GM23338 (cell line): Measurements from ENCODE around the gene ROCK2. TPM values are rescaled to one million over a fixed set of nuclear protein-coding genes. Genes with fewer than 3 reads are reported as not detected.

ENCODE experiments used
- ATAC-seq: fragments of 200-7000 bp; cut with Tn5 transposase; 3 replicates; pipeline ENCODE4 v1.9.1; 2020
- DNase-seq: peaks from one replicate; pipeline ENCODE4 v3.0.0-alpha.2; 2015; ENCODE audit warnings: low spot score
- H2AFZ ChIP-seq: fragments of 200-600 bp; sonication (generic); 2 replicates; pipeline ENCODE4 v1.8.0; 2016; ENCODE audit warnings: antibody characterized with exemption, mild to moderate bottlenecking, moderate library complexity
- H3F3A ChIP-seq: fragments of 200-600 bp; sonication (generic); replicated peaks from 2 replicates; pipeline ENCODE4 v1.8.0; 2017; ENCODE audit warnings: antibody characterized with exemption, mixed run types, low read depth
- H3K27ac ChIP-seq: fragments of 200-600 bp; sonication (generic); 2 replicates; pipeline ENCODE4 v1.6.1; 2016; ENCODE audit warnings: low read depth
- H3K27me3 ChIP-seq: fragments of 200-600 bp; sonication (generic); 2 replicates; pipeline ENCODE4 v1.8.0; 2016; ENCODE audit warnings: mild to moderate bottlenecking, mixed run types, moderate library complexity; ENCODE audit not compliant: insufficient read depth
- H3K36me3 ChIP-seq: fragments of 200-600 bp; sonication (generic); 2 replicates; pipeline ENCODE4 v1.8.0; 2016; ENCODE audit warnings: mild to moderate bottlenecking; ENCODE audit not compliant: insufficient read depth
- H3K4me1 ChIP-seq: fragments of 200-600 bp; sonication (generic); 2 replicates; pipeline ENCODE4 v1.8.0; 2016; ENCODE audit warnings: mild to moderate bottlenecking, moderate library complexity; ENCODE audit not compliant: insufficient read depth
- H3K4me2 ChIP-seq: fragments of 200-600 bp; sonication (generic); 2 replicates; pipeline ENCODE4 v1.7.1; 2017; ENCODE audit warnings: mixed run types
- H3K4me3 ChIP-seq: fragments of 200-600 bp; sonication (generic); 2 replicates; pipeline ENCODE4 v1.6.1; 2016; ENCODE audit warnings: mixed run types
- H3K79me2 ChIP-seq: fragments of 200-600 bp; sonication (generic); replicated peaks from 2 replicates; pipeline ENCODE4 v1.8.0; 2017; ENCODE audit warnings: mild to moderate bottlenecking; ENCODE audit not compliant: insufficient read depth
- H3K9me2 ChIP-seq: fragments of 200-600 bp; sonication (generic); 2 replicates; pipeline ENCODE4 v1.8.0; 2017; ENCODE audit not compliant: insufficient read depth
- H4K20me1 ChIP-seq: fragments of 200-600 bp; sonication (generic); replicated peaks from 2 replicates; pipeline ENCODE4 v1.8.0; 2017; ENCODE audit warnings: mild to moderate bottlenecking; ENCODE audit not compliant: insufficient read depth
- H3K27ac Mint-ChIP-seq: 2 replicates; pipeline ENCODE4 v1.8.0; 2020; ENCODE audit warnings: inconsistent platforms, mild to moderate bottlenecking, moderate library complexity, mixed read lengths
- H3K27me3 Mint-ChIP-seq: 3 replicates; pipeline ENCODE4 v1.8.0; 2022; ENCODE audit warnings: low read depth, mild to moderate bottlenecking, moderate library complexity, mixed read lengths, inconsistent platforms; ENCODE audit not compliant: insufficient read depth, poor library complexity
- H3K36me3 Mint-ChIP-seq: 3 replicates; pipeline ENCODE4 v1.8.0; 2021; ENCODE audit warnings: low read depth, mild to moderate bottlenecking, inconsistent platforms, moderate library complexity, mixed read lengths
- H3K4me1 Mint-ChIP-seq: 3 replicates; pipeline ENCODE4 v1.8.0; 2020; ENCODE audit warnings: mild to moderate bottlenecking, inconsistent platforms, mixed read lengths
- H3K4me3 Mint-ChIP-seq: 3 replicates; pipeline ENCODE4 v1.8.0; 2021; ENCODE audit warnings: moderate library complexity, mild to moderate bottlenecking, inconsistent platforms, mixed read lengths
- H3K9me3 Mint-ChIP-seq: 3 replicates; pipeline ENCODE4 v1.8.0; 2020; ENCODE audit warnings: moderate library complexity, mild to moderate bottlenecking, inconsistent platforms, mixed read lengths
- CREB1 ChIP-seq: fragments of 250-450 bp; sonication (Bioruptor Pico); IDR thresholded peaks from 2 replicates; pipeline ENCODE4 v1.5.0; 2020; ENCODE audit warnings: low read depth, mild to moderate bottlenecking, moderate library complexity
- CTCF ChIP-seq, 2 experiments: fragments of 200-600 bp in 1 of 2; sonication (generic) in 1 of 2; conservative IDR thresholded peaks; 2 replicates each; pipeline versions ENCODE4 v1.5.1 to v1.6.1; 2016 to 2017; ENCODE audit warnings: antibody characterized with exemption in 2 of 2, low read depth in 2 of 2, mild to moderate bottlenecking in 2 of 2, moderate library complexity in 1 of 2
- EZH2 ChIP-seq: fragments of 200-600 bp; sonication (generic); IDR thresholded peaks from one replicate; pipeline ENCODE4 v1.8.0; 2017; ENCODE audit warnings: antibody characterized with exemption, mild to moderate bottlenecking, low read depth; ENCODE audit not compliant: unreplicated experiment
- EZH2phosphoT487 ChIP-seq: fragments of 200-600 bp; sonication (generic); IDR thresholded peaks from one replicate; pipeline ENCODE4 v1.8.1; 2018; ENCODE audit warnings: antibody characterized with exemption; ENCODE audit not compliant: unreplicated experiment
- JUNB ChIP-seq: IDR thresholded peaks from one replicate; pipeline ENCODE4 v1.6.1; 2016; ENCODE audit warnings: antibody characterized with exemption; ENCODE audit not compliant: unreplicated experiment
- NANOG ChIP-seq: IDR thresholded peaks from 2 replicates; pipeline ENCODE4 v1.6.1; 2016; ENCODE audit warnings: antibody characterized with exemption, borderline replicate concordance
- REST ChIP-seq: IDR thresholded peaks from one replicate; pipeline ENCODE4 v1.6.1; 2018; ENCODE audit warnings: antibody characterized with exemption; ENCODE audit not compliant: unreplicated experiment
- STAT1 ChIP-seq: IDR thresholded peaks from one replicate; pipeline ENCODE4 v1.6.1; 2016; ENCODE audit warnings: antibody characterized with exemption; ENCODE audit not compliant: unreplicated experiment
- ZNF114 ChIP-seq: fragments of 250-450 bp; sonication (Bioruptor Pico); IDR thresholded peaks from 2 replicates; pipeline ENCODE4 v1.5.0; 2020; ENCODE audit warnings: mild to moderate bottlenecking, moderate library complexity
- ZNF331 ChIP-seq: fragments of 250-450 bp; sonication (Bioruptor Pico); IDR thresholded peaks from 2 replicates; pipeline ENCODE4 v1.5.0; 2020; ENCODE audit warnings: low read depth, mild to moderate bottlenecking, moderate library complexity
- polyA plus RNA-seq: library from polyadenylated mRNA; unstranded; fragments of >200 nt; fragmentation: Nextera tagmentation; extraction: Ambion mirVana; gene quantifications from 2 replicates; pipeline ENCODE4 v1.2.1, GENCODE V29; 2016
- total RNA-seq: library from RNA; depleted of rRNA; stranded (reverse); fragments of >200 nt; shearing (Covaris generic); gene quantifications from 2 replicates; pipeline ENCODE4 v1.2.3, GENCODE V29; 2014
- TF ChIP-seq, protein P1 (sequence below): fragments of 250-450 bp; sonication (Bioruptor Pico); IDR thresholded peaks from 2 replicates; pipeline ENCODE4 v1.5.0; 2020; ENCODE audit warnings: mild to moderate bottlenecking, moderate library complexity
- TF ChIP-seq, protein P2 (sequence below): IDR thresholded peaks from 2 replicates; pipeline ENCODE4 v1.6.1; 2016; ENCODE audit warnings: antibody characterized with exemption

Gene ROCK2
- total and polyA plus RNA-seq, 2 experiments from 2014 or later, result 16.4 to 28.0 TPM

DNA sequence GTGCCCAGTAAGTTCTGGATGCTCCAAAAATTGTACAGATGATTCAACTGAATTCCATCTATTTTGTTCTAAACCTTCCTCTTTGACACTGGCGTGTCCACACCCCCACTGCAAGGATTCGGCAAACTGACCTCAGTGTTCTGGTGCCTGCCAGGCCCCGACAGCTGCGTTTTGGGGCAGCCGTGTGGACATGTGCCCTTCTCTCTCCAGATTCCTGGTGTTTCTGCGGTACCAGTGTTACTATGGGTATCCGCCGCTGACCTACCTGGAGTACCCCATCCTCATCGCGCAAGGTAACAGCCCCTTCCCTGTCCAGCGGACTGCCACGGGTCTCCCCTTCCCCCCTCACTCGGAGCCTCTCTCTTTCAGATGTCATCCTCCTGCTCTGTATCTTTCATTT, 184.2 kb downstream of the ROCK2 start (continued):
- TF ChIP-seq, protein P1, sequence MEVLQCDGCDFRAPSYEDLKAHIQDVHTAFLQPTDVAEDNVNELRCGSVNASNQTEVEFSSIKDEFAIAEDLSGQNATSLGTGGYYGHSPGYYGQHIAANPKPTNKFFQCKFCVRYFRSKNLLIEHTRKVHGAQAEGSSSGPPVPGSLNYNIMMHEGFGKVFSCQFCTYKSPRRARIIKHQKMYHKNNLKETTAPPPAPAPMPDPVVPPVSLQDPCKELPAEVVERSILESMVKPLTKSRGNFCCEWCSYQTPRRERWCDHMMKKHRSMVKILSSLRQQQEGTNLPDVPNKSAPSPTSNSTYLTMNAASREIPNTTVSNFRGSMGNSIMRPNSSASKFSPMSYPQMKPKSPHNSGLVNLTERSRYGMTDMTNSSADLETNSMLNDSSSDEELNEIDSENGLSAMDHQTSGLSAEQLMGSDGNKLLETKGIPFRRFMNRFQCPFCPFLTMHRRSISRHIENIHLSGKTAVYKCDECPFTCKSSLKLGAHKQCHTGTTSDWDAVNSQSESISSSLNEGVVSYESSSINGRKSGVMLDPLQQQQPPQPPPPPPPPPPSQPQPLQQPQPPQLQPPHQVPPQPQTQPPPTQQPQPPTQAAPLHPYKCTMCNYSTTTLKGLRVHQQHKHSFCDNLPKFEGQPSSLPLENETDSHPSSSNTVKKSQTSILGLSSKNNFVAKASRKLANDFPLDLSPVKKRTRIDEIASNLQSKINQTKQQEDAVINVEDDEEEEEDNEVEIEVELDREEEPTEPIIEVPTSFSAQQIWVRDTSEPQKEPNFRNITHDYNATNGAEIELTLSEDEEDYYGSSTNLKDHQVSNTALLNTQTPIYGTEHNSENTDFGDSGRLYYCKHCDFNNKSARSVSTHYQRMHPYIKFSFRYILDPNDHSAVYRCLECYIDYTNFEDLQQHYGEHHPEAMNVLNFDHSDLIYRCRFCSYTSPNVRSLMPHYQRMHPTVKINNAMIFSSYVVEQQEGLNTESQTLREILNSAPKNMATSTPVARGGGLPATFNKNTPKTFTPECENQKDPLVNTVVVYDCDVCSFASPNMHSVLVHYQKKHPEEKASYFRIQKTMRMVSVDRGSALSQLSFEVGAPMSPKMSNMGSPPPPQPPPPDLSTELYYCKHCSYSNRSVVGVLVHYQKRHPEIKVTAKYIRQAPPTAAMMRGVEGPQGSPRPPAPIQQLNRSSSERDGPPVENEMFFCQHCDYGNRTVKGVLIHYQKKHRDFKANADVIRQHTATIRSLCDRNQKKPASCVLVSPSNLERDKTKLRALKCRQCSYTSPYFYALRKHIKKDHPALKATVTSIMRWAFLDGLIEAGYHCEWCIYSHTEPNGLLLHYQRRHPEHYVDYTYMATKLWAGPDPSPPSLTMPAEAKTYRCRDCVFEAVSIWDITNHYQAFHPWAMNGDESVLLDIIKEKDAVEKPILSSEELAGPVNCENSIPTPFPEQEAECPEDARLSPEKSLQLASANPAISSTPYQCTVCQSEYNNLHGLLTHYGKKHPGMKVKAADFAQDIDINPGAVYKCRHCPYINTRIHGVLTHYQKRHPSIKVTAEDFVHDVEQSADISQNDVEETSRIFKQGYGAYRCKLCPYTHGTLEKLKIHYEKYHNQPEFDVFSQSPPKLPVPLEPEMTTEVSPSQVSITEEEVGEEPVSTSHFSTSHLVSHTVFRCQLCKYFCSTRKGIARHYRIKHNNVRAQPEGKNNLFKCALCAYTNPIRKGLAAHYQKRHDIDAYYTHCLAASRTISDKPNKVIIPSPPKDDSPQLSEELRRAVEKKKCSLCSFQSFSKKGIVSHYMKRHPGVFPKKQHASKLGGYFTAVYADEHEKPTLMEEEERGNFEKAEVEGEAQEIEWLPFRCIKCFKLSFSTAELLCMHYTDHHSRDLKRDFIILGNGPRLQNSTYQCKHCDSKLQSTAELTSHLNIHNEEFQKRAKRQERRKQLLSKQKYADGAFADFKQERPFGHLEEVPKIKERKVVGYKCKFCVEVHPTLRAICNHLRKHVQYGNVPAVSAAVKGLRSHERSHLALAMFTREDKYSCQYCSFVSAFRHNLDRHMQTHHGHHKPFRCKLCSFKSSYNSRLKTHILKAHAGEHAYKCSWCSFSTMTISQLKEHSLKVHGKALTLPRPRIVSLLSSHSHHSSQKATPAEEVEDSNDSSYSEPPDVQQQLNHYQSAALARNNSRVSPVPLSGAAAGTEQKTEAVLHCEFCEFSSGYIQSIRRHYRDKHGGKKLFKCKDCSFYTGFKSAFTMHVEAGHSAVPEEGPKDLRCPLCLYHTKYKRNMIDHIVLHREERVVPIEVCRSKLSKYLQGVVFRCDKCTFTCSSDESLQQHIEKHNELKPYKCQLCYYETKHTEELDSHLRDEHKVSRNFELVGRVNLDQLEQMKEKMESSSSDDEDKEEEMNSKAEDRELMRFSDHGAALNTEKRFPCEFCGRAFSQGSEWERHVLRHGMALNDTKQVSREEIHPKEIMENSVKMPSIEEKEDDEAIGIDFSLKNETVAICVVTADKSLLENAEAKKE (CRISPR knock-in tag), result no peak
- TF ChIP-seq ZNF331, result no peak
- no peak for TF ChIP-seq ZNF114 (CRISPR knock-in tag)
- no peak for TF ChIP-seq NANOG

DNA sequence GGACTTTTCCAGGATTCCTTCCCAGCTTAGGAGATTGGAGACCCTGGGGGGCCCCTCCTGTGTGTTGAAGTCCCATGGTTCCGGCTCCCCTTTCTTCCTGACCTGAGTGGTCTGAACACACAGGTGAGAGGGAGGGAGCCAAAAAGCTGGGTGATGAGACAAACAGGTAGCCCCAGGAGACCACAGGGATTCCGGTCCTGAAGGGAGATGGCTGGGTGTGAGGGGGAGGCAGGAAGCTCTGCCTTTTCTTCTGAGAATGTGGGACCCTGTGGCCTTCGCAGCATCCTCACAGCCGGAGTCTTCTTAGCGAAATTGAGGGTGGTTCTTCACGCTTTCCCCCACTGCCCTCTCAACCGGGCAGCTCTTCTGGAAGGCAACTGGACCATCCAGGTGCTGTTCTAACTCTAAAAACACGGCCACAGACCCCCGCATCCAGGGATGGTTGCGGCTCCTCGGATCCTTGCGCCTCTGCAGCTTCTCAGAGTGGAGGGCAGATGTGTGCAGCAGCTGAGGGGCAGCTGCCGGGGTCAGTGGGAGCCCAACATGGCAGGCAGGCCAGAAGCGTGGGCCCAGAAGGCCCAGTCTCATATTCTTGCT, 184.8 kb downstream of the ROCK2 start:
- H3K4me3 Mint-ChIP-seq, result no peak overlapping the region
- H3K9me2 ChIP-seq, result no peaks in the 10 kb centered on the region
- TF ChIP-seq, protein P2, sequence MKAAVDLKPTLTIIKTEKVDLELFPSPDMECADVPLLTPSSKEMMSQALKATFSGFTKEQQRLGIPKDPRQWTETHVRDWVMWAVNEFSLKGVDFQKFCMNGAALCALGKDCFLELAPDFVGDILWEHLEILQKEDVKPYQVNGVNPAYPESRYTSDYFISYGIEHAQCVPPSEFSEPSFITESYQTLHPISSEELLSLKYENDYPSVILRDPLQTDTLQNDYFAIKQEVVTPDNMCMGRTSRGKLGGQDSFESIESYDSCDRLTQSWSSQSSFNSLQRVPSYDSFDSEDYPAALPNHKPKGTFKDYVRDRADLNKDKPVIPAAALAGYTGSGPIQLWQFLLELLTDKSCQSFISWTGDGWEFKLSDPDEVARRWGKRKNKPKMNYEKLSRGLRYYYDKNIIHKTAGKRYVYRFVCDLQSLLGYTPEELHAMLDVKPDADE, result no peak
- TF ChIP-seq EZH2, result no peak
- no peak for TF ChIP-seq NANOG
- TF ChIP-seq REST, result no peak
- no peak for TF ChIP-seq EZH2phosphoT487
- no peak for TF ChIP-seq JUNB
- no peak for TF ChIP-seq CTCF (conservative IDR thresholded peaks at IDR 0.05; ENCODE audit: low read depth in 2 of 2)
- no peak for TF ChIP-seq STAT1
- TF ChIP-seq CREB1 (CRISPR knock-in tag), result no peak

More for the DNA sequence above, 184.8 kb downstream of the ROCK2 start:
- H3K36me3 Mint-ChIP-seq, result no peaks in the 10 kb centered on the region; the same call in 2 of the 3 replicates
- Histone ChIP-seq H3K79me2 (no peaks in the 10 kb centered on the region), H3K36me3 (no peaks in the 10 kb centered on the region), H3K27ac (no peak overlapping the region), H3K4me3 (no peak overlapping the region), H3K27me3 (peaks cover 6% of the 10 kb centered on the region; the same call in 1 of the 2 replicates), H2AFZ (no peak overlapping the region), H4K20me1 (no peaks in the 10 kb centered on the region), H3K4me2 (no peak overlapping the region), H3K4me1 (no peaks in the 10 kb centered on the region), H3F3A (0 out of 2 replicates have a peak, but pooled peaks cover 7% of the 10 kb centered on the region)
- H3K4me1 Mint-ChIP-seq, result peaks cover 4% of the 10 kb centered on the region
- H3K27ac Mint-ChIP-seq, result no peak overlapping the region
- H3K9me3 Mint-ChIP-seq, result no peaks in the 10 kb centered on the region; the same call in 2 of the 3 replicates
- no peak for ATAC-seq
- no peak for DNase-seq
- H3K27me3 Mint-ChIP-seq, result peaks cover 10% of the 10 kb centered on the region
